GM19452 (cell line): ENCODE results near the gene ZNF492.
"Not testable (repeated sequence)": the region's sequence is repeated elsewhere in the genome, so short reads cannot be mapped to it uniquely, and the experiment has no call there.

Experiments
- ATAC-seq: cut with Tn5 transposase; IDR thresholded peaks from one replicate; pipeline ENCODE4 v1.9.1; 2021; ENCODE audit not compliant: unreplicated experiment

The ZNF492 gene

GRCh38 chr19:22633706-22634449 is at the start of gene ZNF492:
Gene ZNF492, plus strand, starts transcription at chr19:22634324. Its CDS starts 19,076 bp downstream, at chr19:22653400.
- ATAC-seq: not testable (repeated sequence)

GRCh38 chr19:22595422-22595821 is 38.7 kb upstream of the ZNF492 start:
- no peak for ATAC-seq

GRCh38 chr19:22595918-22596341 is 38.2 kb upstream of the ZNF492 start:
- no peak for ATAC-seq

- ATAC-seq: no peak
Observed at GRCh38 chr19:22600690-22601648, 33.2 kb upstream of the ZNF492 start.

GRCh38 chr19:22601906-22602630 is 32.1 kb upstream of the ZNF492 start:
- no peak for ATAC-seq

- no peak for ATAC-seq
Observed at GRCh38 chr19:22602631-22603272, 31.4 kb upstream of the ZNF492 start.

GRCh38 chr19:22603518-22604440 is 30.3 kb upstream of the ZNF492 start:
- ATAC-seq: no peak

- ATAC-seq: no peak
Observed at GRCh38 chr19:22604571-22605274, 29.4 kb upstream of the ZNF492 start.

GRCh38 chr19:22605275-22606211 is 28.6 kb upstream of the ZNF492 start:
- ATAC-seq: no peak

- ATAC-seq: no peak
Observed at GRCh38 chr19:22606212-22606553, 27.9 kb upstream of the ZNF492 start.

GRCh38 chr19:22606954-22607652 is 27.0 kb upstream of the ZNF492 start:
- ATAC-seq: no peak

- no peak for ATAC-seq
Observed at GRCh38 chr19:22607653-22608430, 26.3 kb upstream of the ZNF492 start.

GRCh38 chr19:22608441-22608840 is 25.7 kb upstream of the ZNF492 start:
- no peak for ATAC-seq

- ATAC-seq: no peak
Observed at GRCh38 chr19:22609630-22610029, 24.5 kb upstream of the ZNF492 start.

- no peak for ATAC-seq
Observed at GRCh38 chr19:22610121-22610520, 24.0 kb upstream of the ZNF492 start.

GRCh38 chr19:22612316-22612715 is 21.8 kb upstream of the ZNF492 start:
- ATAC-seq: no peak

GRCh38 chr19:22616659-22617058 is 17.5 kb upstream of the ZNF492 start:
- no peak for ATAC-seq
